GM18909 (cell line): ENCODE measurements around the gene FAM83B.

Source experiments
- ATAC-seq: cut with Tn5 transposase; IDR thresholded peaks from one replicate; pipeline ENCODE4 v1.9.1; 2021; ENCODE audit warnings: mild to moderate bottlenecking; ENCODE audit not compliant: unreplicated experiment, poor library complexity

Gene FAM83B

DNA sequence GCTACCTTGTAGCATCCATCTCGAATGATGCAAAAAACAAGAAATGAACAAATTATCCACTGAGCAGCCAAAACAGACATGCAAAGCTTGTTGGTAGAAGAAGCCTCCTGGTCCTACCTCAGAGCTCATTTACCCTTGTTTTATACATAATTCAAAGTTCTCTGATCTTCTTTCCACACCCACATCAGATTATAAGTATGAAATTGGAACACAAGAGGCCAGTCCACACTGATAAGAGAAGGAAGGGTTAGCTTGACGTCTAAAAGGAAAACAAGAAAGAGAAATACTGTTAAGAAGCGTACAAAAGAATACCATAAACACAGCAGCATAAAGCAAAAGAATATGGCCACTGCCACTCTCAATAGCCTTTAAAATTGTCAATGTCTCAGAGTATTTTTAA lies 49.7 kb downstream of the FAM83B start:
- ATAC-seq, result no peak

DNA sequence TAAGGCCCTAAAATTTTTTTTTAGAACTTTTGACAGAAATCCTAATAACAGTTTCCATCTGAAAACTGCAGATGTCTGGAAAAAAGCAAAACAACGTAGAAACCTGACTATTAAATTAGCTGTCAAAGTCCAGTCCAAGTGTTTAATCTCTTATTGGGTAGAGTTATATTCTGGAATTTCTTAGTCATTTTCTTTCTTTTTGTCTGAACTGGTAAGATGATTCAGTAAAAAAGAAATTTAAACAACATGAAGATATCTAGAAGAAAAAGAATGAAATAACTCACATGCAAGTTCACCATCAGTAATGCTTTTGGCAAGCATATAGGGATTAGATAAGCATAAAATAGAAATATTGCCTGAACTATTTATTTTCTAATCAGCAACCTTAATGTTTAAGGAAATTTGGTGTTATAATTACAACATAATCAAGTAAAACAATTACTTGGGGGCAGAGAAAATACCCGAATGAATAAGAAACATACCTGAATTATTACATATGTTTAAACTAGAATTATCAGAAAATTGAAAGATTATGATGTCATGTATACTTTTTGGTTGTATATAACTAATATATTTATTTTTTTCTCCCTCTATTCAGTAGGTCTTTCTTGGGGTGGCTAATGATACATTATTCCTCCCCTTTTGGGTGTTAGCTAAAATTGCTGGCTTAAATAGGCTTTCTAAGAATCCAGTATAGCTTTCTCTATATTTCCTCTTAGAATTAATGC lies 51.1 kb downstream of the FAM83B start:
- ATAC-seq, result no peak

DNA sequence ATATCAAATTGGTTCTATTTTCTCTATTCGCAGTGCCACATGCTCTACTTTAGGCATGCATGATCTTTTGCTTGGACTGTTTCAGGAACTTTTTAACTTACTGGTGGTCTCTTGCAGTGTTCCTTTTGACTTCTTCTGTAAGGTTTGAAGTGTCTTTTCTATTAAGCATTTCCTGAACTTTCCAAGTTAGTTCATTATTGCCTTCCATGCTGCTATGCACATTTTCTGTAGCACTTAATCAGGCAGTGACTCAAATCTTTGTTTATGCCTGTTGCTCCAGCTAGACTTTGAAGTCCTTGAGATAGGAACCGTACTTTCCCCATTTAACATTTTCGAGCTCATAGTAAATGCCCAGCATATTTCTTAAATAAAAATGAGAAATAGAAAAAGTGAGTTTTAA lies 52.2 kb downstream of the FAM83B start:
- no peak for ATAC-seq

DNA sequence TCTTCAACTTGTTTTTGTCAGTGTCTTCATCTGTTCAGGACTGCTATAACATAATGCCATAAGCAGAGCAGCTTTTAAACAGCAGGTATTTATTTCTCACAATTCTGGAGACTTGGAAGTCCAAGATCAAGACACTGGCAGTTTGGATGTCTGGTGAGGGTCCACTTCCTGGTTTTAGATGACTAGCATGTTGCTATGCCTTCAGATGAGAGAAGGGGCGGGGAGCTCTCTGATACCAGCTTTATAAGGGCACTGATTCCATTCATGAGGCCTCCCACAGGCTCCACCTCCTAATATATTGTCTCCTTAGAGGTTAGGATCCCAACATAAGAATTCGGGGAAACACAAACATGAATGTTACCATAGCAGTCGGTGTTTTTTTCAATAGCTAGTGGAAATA lies 52.9 kb downstream of the FAM83B start:
- no peak for ATAC-seq

DNA sequence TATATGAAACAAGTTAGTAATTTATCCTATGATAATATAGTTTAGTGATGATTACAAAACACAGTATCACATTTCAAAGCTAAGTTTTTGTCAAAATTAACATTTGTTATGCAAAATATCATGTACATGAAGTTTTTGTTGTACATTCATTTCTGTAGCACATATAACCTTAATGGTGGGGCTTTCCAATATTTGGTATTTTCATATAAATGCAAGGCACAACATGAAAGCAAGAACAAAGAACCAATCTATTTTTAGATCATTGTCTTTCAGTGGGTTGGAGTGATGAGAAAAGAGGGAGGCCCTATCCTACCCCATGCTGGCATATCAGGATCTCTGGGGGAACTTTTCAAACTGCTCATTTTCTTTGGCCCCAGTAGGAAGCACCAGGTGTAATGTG lies 53.4 kb downstream of the FAM83B start:
- no peak for ATAC-seq

DNA sequence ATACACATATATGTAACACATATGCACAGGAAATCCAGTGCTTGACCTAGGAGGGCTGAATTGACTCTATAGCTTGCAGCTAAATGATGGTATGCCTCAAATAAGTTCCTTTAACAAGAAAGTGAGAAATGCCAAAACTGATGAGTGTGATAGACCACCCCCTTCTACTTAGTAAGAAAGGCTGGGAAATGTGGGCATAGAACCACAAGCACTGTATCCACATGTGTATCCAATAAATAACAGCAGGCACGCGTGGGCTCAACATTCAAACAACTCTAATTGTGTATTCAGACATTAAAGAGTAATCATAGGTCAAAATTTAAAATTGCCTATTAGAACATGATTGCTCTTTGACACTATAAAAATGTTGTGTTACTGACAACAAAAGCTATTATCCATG lies 54.1 kb downstream of the FAM83B start:
- no peak for ATAC-seq

DNA sequence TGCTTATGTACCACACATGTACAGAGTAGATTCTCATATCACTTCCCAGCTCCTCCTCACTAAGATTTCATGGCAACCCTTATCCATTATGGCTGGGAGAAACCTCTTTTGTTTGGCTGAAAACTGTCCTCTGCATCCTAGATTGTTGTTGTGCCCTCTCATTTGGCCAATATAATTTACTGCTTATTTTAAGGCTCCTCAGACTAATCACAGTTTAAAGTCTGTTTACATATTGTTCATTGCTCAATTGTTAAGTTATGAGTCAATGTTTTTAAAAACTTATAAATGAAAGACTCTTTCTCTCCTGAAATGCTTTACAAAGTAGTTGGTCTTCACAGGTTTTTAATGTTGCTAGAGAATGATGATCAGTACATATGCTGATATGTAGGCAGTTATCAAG lies 57.3 kb downstream of the FAM83B start:
- ATAC-seq, result no peak

DNA sequence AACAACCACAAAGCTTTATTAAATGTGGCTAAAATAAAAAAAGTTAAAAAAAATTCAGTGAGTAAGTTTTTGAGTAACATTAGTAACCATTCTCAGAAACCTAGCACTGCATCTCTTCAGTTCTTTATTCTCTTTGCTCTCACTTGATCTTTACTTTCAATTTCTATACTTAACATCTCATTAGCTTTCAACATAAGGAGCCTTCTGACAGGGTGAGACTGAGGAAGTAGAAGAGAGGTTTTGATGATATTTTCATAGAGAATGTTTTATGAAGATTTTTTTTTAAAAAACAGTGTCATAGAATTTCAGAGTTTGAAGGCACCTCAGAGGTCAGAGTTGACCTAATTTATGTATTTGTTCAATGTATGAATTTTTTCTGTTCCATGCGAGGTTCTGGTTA lies 60.8 kb downstream of the FAM83B start:
- no peak for ATAC-seq

DNA sequence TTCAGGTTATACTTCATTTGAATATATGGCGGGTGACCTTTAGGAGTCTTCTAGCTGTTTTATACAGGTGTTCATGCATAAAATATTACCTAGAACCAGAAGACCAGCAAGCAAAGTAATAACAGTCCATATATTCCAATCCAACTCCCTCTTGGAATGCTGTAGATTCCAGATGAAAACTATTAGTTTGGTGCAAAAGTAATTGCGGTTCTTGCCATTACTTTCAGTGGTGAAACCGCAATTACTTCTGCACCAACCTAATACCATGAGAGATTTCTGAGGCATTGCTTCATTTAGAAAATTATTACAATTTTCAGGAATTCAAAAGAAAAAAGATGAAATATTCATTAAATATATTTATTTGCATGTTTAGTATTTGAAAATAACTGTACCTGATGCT lies 62.6 kb downstream of the FAM83B start:
- no peak for ATAC-seq

DNA sequence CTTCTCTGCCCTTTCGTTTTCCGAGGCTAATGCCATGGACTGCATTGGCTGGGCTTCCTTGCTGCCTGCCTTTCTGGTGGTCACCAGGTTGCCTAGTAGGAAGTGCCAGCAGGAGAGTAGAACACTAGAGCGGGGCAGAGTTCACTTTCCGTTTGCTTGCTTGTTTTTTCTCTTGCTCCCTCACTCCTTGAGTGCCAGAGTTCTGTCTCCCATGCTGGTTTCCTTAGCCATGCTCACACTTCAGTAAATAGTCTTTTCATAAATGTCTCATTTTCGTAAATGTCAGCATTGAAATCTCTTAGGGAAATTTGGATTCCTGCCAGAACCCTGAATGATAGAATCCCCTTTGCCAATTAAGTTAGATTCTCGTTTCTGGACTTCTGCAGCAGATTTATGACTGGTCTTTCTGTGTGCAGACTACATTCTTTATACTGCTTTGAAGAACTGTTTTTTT lies 63.9 kb downstream of the FAM83B start:
- ATAC-seq, result no peak

DNA sequence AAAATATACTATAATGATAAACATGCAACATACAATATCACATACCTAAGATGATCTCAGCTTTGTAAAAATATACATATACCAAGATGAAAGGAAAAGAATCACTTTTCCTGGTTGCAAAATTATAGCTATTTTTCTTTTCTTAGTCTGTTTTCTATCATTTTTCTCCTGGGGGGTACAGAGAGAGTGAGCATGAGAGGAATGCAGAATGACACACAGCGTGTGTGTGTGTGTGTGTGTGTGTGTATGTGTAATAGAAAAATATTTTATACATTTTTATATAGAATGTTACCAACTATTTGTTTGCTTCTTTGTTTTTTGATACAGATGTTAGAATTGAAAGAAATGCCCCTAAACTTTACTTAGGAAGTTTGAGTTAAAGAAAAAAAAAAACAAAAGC lies 64.3 kb downstream of the FAM83B start:
- no peak for ATAC-seq

DNA sequence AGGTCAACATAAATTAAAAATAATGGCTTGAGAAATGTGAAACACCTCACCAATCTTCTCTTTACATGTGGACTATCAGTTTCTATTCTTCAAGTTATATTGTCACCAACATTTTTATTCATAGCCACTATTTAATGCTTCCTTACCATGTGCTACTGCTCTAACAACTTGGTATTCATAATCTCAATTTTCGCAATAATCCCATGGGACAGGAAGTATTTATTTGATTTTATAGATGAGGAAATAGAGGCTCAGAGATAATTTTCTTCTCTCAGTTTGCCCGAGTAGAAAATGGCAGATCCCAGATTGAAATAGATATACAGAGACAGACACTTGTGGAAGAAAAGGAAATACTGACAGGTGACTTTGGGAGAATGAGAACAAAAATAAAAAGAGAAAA lies 66.6 kb downstream of the FAM83B start:
- ATAC-seq, result no peak

DNA sequence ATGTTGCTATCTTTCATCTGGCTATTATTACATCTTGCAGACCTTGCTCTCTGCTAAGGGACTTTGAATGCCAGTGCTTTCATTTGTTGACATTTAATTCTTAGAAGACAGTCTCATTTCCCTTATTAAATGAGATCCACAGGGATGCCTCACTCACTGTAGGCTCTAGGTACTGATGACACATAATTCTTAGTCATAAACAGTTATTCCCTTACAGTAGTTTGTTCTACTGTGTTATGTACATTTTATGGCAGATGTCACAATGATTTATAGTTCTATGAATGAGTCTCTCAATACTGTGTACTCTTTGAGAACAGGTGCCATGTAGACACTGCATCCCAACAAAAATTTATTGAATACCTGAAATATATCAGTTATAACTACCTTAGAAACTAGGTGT lies 70.3 kb downstream of the FAM83B start:
- no peak for ATAC-seq

DNA sequence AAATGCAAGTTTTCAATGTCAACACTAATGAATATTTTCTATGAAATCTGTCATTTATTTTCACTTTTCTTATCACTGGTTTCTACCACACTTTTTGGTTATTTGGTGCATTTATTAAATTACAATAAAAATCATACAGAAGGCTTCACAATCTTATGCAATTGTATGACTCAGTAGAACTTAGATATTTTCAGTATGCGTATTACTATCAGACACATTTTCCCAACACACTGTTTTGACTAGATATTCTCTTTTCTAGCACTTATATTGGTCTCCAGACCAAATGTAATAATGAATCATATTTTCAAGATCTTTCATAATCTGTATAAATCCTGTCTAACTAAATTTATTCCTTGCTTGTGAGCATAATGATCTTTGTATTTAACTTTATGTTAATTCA lies 74.1 kb downstream of the FAM83B start:
- ATAC-seq, result no peak

DNA sequence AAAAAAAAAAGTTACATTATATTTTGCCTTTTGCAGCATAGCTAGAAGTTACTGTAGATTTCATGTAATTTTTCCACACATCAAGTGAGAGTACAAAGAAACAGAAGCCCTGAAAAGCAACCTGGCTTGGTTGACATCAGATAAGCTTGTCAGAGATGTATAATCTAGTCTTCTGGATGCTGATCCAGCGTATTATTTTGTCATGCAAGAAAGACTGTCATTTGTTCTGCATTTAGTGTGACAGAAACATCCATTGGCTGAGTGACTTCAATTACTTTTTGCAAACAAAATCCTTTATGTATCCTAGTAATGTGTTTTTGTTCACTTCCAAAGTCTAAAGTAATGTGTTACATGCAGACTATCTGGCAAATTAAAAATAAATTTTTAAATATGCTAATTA lies 75.3 kb downstream of the FAM83B start:
- ATAC-seq, result no peak

DNA sequence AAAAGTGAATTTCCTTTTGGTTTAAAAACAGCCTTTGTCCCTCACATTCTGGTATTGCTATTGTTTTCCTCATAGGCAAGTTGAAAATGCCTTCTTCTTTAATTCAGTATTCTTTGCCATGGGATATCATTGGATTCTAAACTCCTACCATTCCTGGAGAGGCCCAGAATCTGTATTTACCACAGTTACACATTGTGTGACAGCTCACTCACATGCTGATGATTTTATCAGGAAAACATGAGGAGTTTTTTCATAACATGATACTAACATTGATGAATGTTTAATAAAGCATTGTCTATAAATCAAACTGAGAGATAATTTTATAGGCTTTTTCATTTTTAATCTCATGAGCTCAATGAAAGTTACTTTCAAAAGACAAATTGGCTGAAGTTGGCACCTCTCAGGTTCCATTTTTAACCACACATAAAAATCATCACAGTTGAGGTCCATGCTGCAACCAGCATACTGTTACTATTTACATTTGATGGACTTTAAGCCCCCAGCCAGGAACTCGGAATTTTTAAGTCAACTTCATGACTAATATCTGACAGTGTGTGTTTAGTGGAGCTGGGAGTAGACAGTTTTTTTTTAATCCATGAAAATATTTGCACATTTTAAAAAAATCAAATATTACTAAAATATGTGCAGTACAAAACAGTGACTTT lies 82.8 kb downstream of the FAM83B start:
- no peak for ATAC-seq

DNA sequence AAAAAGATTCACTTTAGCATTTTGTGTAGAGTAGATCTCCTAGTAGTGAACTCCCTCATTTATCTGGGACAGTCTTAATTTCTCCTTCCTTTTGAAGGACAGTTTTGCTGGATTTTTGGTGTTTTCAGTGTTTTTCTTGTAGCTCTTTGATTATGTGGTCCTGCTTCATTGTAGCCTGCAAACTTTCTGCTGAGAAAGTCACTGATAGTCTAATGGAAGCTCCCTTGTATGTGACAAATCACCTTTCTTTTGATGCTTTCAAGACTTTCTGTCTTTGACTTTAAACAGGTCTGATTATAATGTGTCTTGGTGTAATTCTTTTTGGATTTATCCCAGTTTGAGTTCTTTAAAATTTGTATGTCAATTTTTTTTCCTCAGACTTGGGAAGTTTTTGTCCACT lies 86.1 kb downstream of the FAM83B start:
- no peak for ATAC-seq

DNA sequence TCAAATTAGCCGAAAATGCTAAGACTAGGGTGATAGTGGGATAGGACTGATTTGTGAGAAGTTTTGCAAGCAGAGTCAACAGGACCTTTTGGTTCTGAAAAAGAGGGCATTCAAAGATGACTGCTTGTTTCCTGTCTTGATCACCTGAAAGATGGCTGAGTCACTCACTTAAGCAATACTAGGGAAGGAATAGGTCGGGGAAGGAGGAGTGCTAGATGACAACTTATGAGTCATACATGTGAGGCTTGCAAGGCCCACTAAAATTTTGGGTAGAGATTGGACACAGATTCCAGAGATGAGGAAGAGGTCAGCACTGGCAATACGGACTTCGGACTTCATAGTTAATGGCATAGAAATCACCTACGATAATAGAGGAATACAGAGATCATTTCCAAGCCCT lies 89.2 kb downstream of the FAM83B start:
- ATAC-seq, result no peak

DNA sequence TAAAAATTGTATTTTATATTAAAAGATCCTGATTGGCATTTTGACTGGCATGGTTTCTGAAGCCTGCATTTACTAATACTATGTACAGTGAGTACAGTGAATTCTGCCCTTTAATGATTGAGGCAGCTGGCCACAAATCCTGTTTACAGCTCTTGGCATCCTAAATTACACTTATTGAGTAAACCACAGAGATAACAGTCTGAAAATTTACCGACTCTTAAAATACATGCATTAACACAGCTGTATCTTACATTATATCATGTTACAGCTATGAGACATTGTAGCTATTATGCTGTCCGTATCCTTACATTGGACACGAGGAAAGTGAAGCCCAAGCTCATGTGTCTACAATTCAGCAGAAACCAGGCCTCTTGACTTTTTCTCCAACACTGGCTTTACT lies 90.8 kb downstream of the FAM83B start:
- no peak for ATAC-seq

DNA sequence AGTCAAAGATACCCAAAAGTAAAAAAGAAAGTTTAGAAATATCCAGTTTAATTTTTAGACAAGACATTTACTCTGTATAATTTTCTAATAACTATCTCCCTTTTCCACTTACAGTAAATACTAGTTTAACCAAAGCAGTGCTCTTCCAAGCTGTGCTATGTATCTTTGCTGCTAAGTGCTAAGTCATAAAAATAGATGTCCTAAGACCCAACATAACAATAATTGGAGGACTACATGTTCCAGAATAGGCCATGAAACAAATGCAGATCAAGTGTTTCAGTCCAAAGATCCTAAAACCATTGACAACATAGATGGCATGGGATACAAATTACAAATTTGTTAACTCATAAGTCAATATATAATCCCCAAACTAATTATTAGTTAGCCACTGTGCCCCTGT lies 111.1 kb downstream of the FAM83B start:
- ATAC-seq, result no peak

DNA sequence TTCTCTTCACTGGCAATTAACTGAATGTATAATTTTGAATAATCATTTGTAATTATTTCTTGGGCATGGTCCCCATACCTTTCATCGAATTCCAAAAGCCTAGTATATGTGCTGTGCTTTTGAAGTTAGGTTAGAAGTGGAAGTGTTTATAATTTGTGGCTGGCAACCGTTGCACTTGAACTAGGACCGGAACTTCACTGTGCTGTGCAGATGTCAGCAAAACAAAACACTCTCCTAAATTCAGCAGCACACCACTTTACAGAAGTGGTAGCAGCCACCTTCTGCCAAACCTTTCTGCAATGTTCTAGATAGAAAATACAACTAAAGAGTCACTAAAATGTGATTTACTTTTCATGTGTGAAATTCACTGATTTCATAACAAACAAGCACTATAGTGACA lies 111.9 kb downstream of the FAM83B start:
- no peak for ATAC-seq

DNA sequence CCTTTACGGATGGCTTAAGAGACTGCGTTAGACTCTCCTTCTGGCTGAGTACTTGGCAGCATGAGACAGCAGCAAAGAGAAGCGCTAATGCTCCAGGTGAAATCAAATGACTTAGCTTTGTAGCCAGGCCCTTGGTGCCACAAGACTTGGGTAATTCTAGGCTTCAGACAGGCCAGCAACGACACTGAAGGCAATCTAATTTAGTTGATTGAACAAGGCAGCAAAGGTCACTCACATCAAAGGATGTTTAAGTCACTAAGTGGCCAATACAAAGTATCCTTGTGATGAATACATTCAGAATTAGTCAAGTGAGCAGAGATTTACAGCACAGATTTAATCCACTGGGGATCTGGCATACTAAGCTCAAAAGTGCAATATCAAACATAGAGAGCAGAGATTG lies 113.2 kb downstream of the FAM83B start:
- no peak for ATAC-seq
